SH-SY5Y (cell line): ENCODE results near the gene GPR179.

Experiments
- GATA2 ChIP-seq: IDR thresholded peaks from 2 replicates; pipeline ENCODE4 v1.6.1; 2011; ENCODE audit warnings: mild to moderate bottlenecking, low read depth, low read length
- GATA3 ChIP-seq: IDR thresholded peaks from 2 replicates; pipeline ENCODE4 v1.6.1; 2011; ENCODE audit warnings: low read depth, mild to moderate bottlenecking, low read length, moderate library complexity

DNA sequence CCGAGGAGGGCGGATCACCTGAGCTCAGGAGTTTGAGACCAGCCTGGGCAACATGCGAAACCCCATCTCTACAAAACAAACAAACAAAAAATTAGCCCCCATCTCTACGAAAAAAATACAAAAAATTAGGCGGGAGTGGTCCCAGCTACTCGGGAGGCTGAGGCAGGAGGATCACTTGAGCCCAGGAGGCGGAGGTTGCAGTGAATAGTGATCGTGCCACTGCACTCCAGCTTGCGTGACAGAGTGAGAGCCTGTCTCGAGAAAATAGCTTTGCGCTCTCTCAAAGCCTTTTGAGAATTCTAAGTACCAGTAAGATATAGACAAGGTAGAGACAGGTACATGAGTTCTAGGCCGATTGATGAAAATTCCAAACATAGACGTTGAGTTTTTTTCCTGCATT lies 9.9 kb upstream of the GPR179 start:
- TF ChIP-seq GATA2 (no peak), GATA3 (no peak)
